K562 (cell line): ENCODE results near the gene CCNL2.

Source experiments
- CEBPG ChIP-seq, 3 experiments: fragments of 200-800 bp in 1 of 3; sonication (Bioruptor generic) in 1 of 3; sonication (generic) in 1 of 3; formaldehyde crosslinking in 1 of 3; IDR thresholded peaks in 2 of 3; conservative IDR thresholded peaks in 1 of 3; 2 replicates each; pipeline versions ENCODE4 v1.6.1 to v1.8.0; 2016 to 2022; ENCODE audit warnings: missing compliant biosample characterization in 2 of 3, missing genetic modification characterization in 2 of 3, mild to moderate bottlenecking in 1 of 3, missing genetic modification reagents in 1 of 3
- CHD1 ChIP-seq: fragments of 200-600 bp; sonication (generic); IDR thresholded peaks from one replicate; pipeline ENCODE4 v1.6.1; 2012; ENCODE audit warnings: mild to moderate bottlenecking, moderate library complexity, low read length, inconsistent platforms
- ESRRA ChIP-seq: fragments of 450-650 bp; IDR thresholded peaks from 2 replicates; pipeline ENCODE4 v1.6.1; 2014; ENCODE audit warnings: low read depth, mild to moderate bottlenecking, moderate library complexity, borderline replicate concordance
- POLR2A ChIP-seq: fragments of 450-650 bp; conservative IDR thresholded peaks from 2 replicates; pipeline ENCODE4 v1.6.1; 2016
- SNIP1 ChIP-seq: fragments of 450-650 bp; IDR thresholded peaks from 2 replicates; pipeline ENCODE4 v1.7.1; 2017; ENCODE audit warnings: low read depth, mild to moderate bottlenecking
- STAG1 ChIP-seq: sonication (generic); formaldehyde crosslinking; IDR thresholded peaks from 2 replicates; pipeline ENCODE4 v1.5.0; 2020; ENCODE audit warnings: missing genetic modification reagents, borderline replicate concordance
- ZBTB7A ChIP-seq: IDR thresholded peaks from 2 replicates; pipeline ENCODE4 v1.6.1; 2011; ENCODE audit warnings: low read depth, mild to moderate bottlenecking, low read length, moderate library complexity, borderline replicate concordance; ENCODE audit not compliant: control insufficient read depth
- ZNF384 ChIP-seq: IDR thresholded peaks from 2 replicates; pipeline ENCODE4 v1.6.1; 2012; ENCODE audit warnings: low read depth, low read length, improper control_type of control experiment
- ZZZ3 ChIP-seq: fragments of 450-650 bp; IDR thresholded peaks from 2 replicates; pipeline ENCODE4 v1.6.1; 2016; ENCODE audit warnings: antibody characterized with exemption, mild to moderate bottlenecking, moderate library complexity
- TF ChIP-seq, protein P1 (sequence below), 3 experiments: IDR thresholded peaks in 2 of 3; conservative IDR thresholded peaks in 1 of 3; 2 replicates each; pipeline ENCODE4 v1.5.1; 2011 to 2012; ENCODE audit warnings: low read length in 3 of 3, mild to moderate bottlenecking in 3 of 3, control low read depth in 2 of 3, improper control_type of control experiment in 1 of 3, inconsistent platforms in 1 of 3, low read depth in 1 of 3, mixed read lengths in 1 of 3, moderate library complexity in 1 of 3; ENCODE audit not compliant: insufficient read depth in 2 of 3
- TF ChIP-seq, protein P2 (sequence below): fragments of 200-800 bp; sonication (Bioruptor generic); IDR thresholded peaks from 2 replicates; pipeline ENCODE4 v1.6.1; 2016; ENCODE audit warnings: missing genetic modification characterization, missing compliant biosample characterization

DNA sequence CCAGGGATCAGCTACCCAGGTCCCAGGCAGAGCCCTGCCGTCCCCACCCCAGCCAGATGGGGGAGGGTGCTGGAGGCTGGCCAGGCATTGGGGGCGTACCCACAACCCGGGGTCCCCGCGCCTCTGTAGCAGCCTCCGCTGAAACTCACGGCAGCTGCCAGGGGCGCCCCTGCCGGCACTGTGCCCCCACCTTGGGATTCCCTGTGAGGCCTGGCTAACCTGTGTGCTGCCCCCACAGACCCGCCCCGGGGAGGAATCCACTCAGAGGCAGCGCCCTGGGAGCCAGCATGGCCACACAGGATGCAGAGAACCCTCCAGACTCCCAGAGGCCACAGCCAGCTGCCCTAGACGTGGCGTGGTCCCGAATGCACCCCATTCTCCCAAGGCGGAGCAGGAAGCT is 53.8 kb downstream of the CCNL2 start:
- TF ChIP-seq SNIP1 (no peak), ZZZ3 (no peak), CEBPG (CRISPR knock-in tag; IDR thresholded peaks at IDR 0.05) (no peak), CEBPG (tag; conservative IDR thresholded peaks at IDR 0.05 in 1 of 2, IDR thresholded peaks at IDR 0.05 in 1 of 2) (no peak), ESRRA (no peak), ZNF384 (no peak), CHD1 (no peak), POLR2A (no peak), ZBTB7A (no peak), STAG1 (CRISPR knock-in tag) (no peak)
- TF ChIP-seq, protein P1, sequence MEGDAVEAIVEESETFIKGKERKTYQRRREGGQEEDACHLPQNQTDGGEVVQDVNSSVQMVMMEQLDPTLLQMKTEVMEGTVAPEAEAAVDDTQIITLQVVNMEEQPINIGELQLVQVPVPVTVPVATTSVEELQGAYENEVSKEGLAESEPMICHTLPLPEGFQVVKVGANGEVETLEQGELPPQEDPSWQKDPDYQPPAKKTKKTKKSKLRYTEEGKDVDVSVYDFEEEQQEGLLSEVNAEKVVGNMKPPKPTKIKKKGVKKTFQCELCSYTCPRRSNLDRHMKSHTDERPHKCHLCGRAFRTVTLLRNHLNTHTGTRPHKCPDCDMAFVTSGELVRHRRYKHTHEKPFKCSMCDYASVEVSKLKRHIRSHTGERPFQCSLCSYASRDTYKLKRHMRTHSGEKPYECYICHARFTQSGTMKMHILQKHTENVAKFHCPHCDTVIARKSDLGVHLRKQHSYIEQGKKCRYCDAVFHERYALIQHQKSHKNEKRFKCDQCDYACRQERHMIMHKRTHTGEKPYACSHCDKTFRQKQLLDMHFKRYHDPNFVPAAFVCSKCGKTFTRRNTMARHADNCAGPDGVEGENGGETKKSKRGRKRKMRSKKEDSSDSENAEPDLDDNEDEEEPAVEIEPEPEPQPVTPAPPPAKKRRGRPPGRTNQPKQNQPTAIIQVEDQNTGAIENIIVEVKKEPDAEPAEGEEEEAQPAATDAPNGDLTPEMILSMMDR (IDR thresholded peaks at IDR 0.05 in 2 of 3, conservative IDR thresholded peaks at IDR 0.05 in 1 of 3; ENCODE audit: insufficient read depth in 2 of 3, low read depth in 1 of 3, low read length in 3 of 3) = no peak
- TF ChIP-seq, protein P2, sequence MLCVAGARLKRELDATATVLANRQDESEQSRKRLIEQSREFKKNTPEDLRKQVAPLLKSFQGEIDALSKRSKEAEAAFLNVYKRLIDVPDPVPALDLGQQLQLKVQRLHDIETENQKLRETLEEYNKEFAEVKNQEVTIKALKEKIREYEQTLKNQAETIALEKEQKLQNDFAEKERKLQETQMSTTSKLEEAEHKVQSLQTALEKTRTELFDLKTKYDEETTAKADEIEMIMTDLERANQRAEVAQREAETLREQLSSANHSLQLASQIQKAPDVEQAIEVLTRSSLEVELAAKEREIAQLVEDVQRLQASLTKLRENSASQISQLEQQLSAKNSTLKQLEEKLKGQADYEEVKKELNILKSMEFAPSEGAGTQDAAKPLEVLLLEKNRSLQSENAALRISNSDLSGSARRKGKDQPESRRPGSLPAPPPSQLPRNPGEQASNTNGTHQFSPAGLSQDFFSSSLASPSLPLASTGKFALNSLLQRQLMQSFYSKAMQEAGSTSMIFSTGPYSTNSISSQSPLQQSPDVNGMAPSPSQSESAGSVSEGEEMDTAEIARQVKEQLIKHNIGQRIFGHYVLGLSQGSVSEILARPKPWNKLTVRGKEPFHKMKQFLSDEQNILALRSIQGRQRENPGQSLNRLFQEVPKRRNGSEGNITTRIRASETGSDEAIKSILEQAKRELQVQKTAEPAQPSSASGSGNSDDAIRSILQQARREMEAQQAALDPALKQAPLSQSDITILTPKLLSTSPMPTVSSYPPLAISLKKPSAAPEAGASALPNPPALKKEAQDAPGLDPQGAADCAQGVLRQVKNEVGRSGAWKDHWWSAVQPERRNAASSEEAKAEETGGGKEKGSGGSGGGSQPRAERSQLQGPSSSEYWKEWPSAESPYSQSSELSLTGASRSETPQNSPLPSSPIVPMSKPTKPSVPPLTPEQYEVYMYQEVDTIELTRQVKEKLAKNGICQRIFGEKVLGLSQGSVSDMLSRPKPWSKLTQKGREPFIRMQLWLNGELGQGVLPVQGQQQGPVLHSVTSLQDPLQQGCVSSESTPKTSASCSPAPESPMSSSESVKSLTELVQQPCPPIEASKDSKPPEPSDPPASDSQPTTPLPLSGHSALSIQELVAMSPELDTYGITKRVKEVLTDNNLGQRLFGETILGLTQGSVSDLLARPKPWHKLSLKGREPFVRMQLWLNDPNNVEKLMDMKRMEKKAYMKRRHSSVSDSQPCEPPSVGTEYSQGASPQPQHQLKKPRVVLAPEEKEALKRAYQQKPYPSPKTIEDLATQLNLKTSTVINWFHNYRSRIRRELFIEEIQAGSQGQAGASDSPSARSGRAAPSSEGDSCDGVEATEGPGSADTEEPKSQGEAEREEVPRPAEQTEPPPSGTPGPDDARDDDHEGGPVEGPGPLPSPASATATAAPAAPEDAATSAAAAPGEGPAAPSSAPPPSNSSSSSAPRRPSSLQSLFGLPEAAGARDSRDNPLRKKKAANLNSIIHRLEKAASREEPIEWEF (CRISPR knock-in tag) = no peak
